ENCODE results near the gene FDPS. TPM values are rescaled to one million over a fixed set of nuclear protein-coding genes. Genes with fewer than 3 reads are reported as not detected.
"Not testable (repeated sequence)": the region's sequence is repeated elsewhere in the genome, so short reads cannot be mapped to it uniquely, and the experiment has no call there.

The FDPS gene
- total and polyA plus RNA-seq, 11 donors, result 63.7 to 120 (median 77.6) TPM

GRCh38 chr1:155285063-155285462 lies 23.6 kb upstream of the FDPS start:
- no peak overlapping the region for H3K4me3 ChIP-seq
- 94 to 95% (median 95%) methylated on average over 11 to 14 of the region's 14 CpGs for WGBS, 4 donors
- H3K9me3 ChIP-seq, result no peaks in the 10 kb centered on the region
- no peaks in the 10 kb centered on the region for H3K27me3 ChIP-seq
- no peaks in the 10 kb centered on the region for H3K4me1 ChIP-seq
- no peaks in the 10 kb centered on the region for H3K36me3 ChIP-seq
- intact Hi-C loops (cut with DNase I), result no loop called here
- ATAC-seq (no peak), DNase-seq (no peak)
- no peak overlapping the region for H3K27ac ChIP-seq
- TF ChIP-seq POLR2A (IDR thresholded peaks at IDR 0.05), result no peak

GRCh38 chr1:155285631-155286044 lies 23.0 kb upstream of the FDPS start:
- Histone ChIP-seq H3K9me3 (no peaks in the 10 kb centered on the region), H3K4me3 (no peak overlapping the region), H3K36me3 (no peaks in the 10 kb centered on the region), H3K27me3 (no peaks in the 10 kb centered on the region), H3K4me1 (no peaks in the 10 kb centered on the region), H3K27ac (no peak overlapping the region)
- 87 to 94% (median 92%) methylated on average over 6 to 18 of the region's 18 CpGs for WGBS, 4 donors
- no peak for DNase-seq
- ATAC-seq, result no peak
- intact Hi-C loops (cut with DNase I), result no loop called here
- no peak for TF ChIP-seq POLR2A (IDR thresholded peaks at IDR 0.05)
- TF ChIP-seq CTCF (IDR thresholded peaks at IDR 0.05), result no peak

GRCh38 chr1:155286544-155286943 lies 22.1 kb upstream of the FDPS start:
- no peak for TF ChIP-seq POLR2A (IDR thresholded peaks at IDR 0.05)
- TF ChIP-seq CTCF (IDR thresholded peaks at IDR 0.05), result no peak
- no peak overlapping the region for H3K4me3 ChIP-seq

GRCh38 chr1:155287987-155288543 lies 20.6 kb upstream of the FDPS start:
- Histone ChIP-seq H3K27me3 (peaks cover 0 to 2% (median 0%) of the 10 kb centered on the region in 9 donors), H3K9me3 (no peaks in the 10 kb centered on the region), H3K4me1 (no peaks in the 10 kb centered on the region), H3K36me3 (no peaks in the 10 kb centered on the region), H3K27ac (no peak overlapping the region), H3K4me3 (no peak overlapping the region)
- DNase-seq, result no peak
- intact Hi-C loops (cut with DNase I), result no loop called here
- no peak for TF ChIP-seq POLR2A (IDR thresholded peaks at IDR 0.05)
- TF ChIP-seq CTCF (IDR thresholded peaks at IDR 0.05), result no peak
- 90 to 100% (median 92%) methylated on average over 13 to 21 of the region's 21 CpGs for WGBS, 4 donors
- ATAC-seq, result no peak

More at GRCh38 chr1:155286544-155286943, 22.1 kb upstream of the FDPS start:
- intact Hi-C loops (cut with DNase I), result no loop called here
- H3K4me1 ChIP-seq, result no peaks in the 10 kb centered on the region
- no peaks in the 10 kb centered on the region for H3K36me3 ChIP-seq
- no peak overlapping the region for H3K27ac ChIP-seq
- DNase-seq (no peak), ATAC-seq (no peak)
- H3K9me3 ChIP-seq, result no peaks in the 10 kb centered on the region
- 96 to 100% (median 98%) methylated on average over 2 of the region's 2 CpGs for WGBS, 4 donors
- no peaks in the 10 kb centered on the region for H3K27me3 ChIP-seq

GRCh38 chr1:155291006-155291405 lies 17.7 kb upstream of the FDPS start:
- ATAC-seq; H3K9me3 ChIP-seq; DNase-seq; H3K27ac ChIP-seq; H3K4me3 ChIP-seq; intact Hi-C loops (cut with DNase I); H3K36me3 ChIP-seq: not testable (repeated sequence)
- 64 to 73% (median 68%) methylated on average over 10 of the region's 10 CpGs for WGBS, 4 donors
- Histone ChIP-seq H3K27me3 (peaks cover 6 to 28% (median 20%) of the 10 kb centered on the region in 9 donors), H3K4me1 (peaks cover 0 to 10% (median 4%) of the 10 kb centered on the region in 12 donors)

Data from heart left ventricle (tissue), 16 donors.